IPS-18c (cell line): Measurements from ENCODE around the gene BRIP1.
A peak's percentile ranks its signal among the peaks of the same experiment; 100 is the strongest.
"Not testable (repeated sequence)": the region's sequence is repeated elsewhere in the genome, so short reads cannot be mapped to it uniquely, and the experiment has no call there.

Experiments used
- H3K4me3 ChIP-seq: 2 replicates; pipeline ENCODE4 v1.7.0; 2013; ENCODE audit warnings: low read depth, mild to moderate bottlenecking, low read length, moderate library complexity; ENCODE audit not compliant: insufficient read depth
- H3K9me3 ChIP-seq: one replicate; pipeline ENCODE4 v1.6.1; 2013; ENCODE audit warnings: mild to moderate bottlenecking, low read length, moderate library complexity; ENCODE audit not compliant: control insufficient read depth, insufficient read depth

The BRIP1 gene

DNA sequence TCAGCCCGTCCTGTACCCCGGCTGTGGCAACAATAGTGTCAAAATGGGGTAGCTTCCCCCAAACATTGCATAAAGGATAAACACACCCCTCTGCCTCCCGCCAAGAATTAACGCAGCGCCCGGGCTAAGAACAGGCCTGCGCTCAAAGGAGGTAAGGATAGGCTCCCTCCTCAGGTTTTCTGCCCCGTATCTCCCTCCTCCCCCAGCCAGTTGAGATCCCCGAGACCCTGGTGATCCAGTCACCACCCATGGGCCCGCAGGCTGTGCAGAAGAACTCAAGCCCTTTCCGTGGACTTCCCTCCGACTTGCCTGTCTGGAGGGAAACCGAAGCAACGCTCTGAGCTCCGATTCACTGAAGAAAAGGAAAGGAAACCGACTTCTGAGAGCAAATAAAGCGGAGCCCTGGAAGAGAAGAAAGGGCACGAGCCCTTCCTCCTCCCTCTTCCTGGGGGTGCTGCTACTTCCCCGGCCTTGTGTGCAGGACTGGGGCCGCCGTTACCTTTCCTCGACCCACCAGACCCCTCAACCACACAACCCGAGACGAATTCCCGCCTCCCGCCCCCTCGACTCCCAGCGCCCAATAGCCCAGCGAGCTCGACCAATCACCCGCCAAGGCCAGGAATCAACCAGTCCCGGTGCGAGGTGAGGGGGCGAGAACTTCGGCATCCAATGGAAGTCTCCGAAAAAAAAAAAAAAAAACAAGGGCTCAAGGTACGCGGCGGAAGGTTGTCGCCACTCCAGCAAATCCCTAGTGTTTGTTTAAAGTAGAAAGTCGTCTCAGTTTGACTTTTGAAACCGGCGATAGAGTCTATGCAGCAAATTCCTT is at the start of gene BRIP1:
TSS of gene BRIP1 (minus strand) at position 554 of the 826 bp plus-strand sequence. CDS start 1,989 bp downstream, outside the sequence.
- peak within 1 kb of the TSS; percentile 63 for H3K4me3 ChIP-seq

GRCh38 chr17:61908292-61909037 is 45.1 kb upstream of the BRIP1 start:
- Histone ChIP-seq H3K9me3 (no peaks in the 10 kb centered on the region), H3K4me3 (no peak overlapping the region)

More for the DNA sequence above, at the start of gene BRIP1:
- no peaks in the 10 kb centered on the region for H3K9me3 ChIP-seq

- Histone ChIP-seq H3K4me3 (no peak overlapping the region), H3K9me3 (no peaks in the 10 kb centered on the region)
Observed at GRCh38 chr17:61907361-61907760, 44.0 kb upstream of the BRIP1 start.

DNA sequence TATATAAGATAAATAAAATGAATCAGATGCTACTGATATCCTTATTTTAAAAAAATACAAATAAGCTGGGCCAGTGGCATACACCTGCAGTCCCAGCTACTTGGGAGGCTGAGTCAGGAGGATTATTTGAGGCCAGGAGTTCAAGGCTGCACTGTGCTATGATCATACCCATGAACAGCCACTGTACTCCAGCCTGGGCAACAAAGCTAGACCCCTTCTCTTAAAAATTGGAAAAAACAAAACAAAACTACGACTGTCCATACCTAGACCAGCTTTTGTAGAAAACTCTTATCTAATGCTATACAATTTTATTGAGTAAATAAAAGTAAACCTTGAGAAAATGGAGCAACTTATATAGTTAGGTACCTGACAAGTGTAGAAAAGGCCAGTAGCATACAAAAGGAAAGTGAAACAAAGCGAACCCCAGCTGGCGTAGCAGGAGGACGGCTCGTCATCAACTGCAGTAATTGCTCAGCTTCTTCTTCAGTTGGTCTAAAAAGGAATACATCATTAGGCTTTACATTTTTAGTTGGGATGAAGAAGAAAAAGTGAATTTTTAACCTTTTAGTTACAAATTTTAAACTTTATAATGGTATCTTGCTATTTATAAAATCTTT is 40.9 kb upstream of the BRIP1 start:
- no peaks in the 10 kb centered on the region for H3K9me3 ChIP-seq
- no peak overlapping the region for H3K4me3 ChIP-seq

- H3K4me3 ChIP-seq: no peak overlapping the region
- H3K9me3 ChIP-seq: no peaks in the 10 kb centered on the region
Observed at GRCh38 chr17:61903251-61903650, 39.9 kb upstream of the BRIP1 start.

GRCh38 chr17:61897548-61898180 is 34.3 kb upstream of the BRIP1 start:
- H3K4me3 ChIP-seq: no peak overlapping the region
- H3K9me3 ChIP-seq: no peaks in the 10 kb centered on the region

DNA sequence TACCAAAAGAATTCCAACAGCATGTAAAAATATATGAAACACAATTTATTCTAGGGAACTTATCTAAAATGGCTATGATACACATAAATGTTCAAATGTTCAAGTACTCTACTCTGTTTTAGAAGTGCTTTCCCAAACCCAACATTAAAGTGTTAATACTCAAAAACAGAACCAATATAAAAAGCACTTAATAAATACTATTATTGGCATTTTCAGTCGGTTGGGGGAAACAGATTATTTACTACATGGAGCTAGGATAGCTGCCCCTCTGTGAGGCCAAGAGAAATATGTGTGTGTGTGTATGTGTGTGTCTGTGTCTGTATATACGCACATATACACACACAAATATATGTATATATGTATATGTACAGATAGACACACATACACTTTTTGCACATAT is 32.1 kb upstream of the BRIP1 start:
- Histone ChIP-seq H3K9me3 (no peaks in the 10 kb centered on the region), H3K4me3 (no peak overlapping the region)

- H3K9me3 ChIP-seq, H3K4me3 ChIP-seq: not testable (repeated sequence)
Observed at GRCh38 chr17:61894310-61894709, 31.0 kb upstream of the BRIP1 start.

DNA sequence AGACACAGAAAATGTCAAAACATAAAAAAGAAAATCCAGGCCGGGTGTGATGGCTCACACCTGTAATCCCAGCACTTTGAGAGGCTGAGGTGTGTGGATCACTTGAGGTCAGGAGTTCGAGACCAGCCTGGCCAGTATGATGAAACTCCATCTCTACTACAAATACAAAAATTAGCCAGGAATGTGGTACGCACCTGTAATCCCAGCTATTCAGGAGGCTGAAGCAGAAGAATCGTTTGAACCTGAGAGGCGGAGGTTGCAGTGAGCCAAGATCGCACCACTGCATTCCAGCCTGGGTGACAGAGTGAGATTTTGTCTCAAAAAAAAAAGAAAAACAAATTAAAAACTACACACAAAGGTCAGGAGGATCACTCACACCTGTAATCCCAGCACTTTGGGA is 24.4 kb upstream of the BRIP1 start:
- H3K4me3 ChIP-seq, H3K9me3 ChIP-seq: not testable (repeated sequence)

- not testable (repeated sequence) for H3K4me3 ChIP-seq, H3K9me3 ChIP-seq
Observed at GRCh38 chr17:61885865-61886264, 22.5 kb upstream of the BRIP1 start.

GRCh38 chr17:61884864-61885263 is 21.5 kb upstream of the BRIP1 start:
- no peaks in the 10 kb centered on the region for H3K9me3 ChIP-seq
- no peak overlapping the region for H3K4me3 ChIP-seq

DNA sequence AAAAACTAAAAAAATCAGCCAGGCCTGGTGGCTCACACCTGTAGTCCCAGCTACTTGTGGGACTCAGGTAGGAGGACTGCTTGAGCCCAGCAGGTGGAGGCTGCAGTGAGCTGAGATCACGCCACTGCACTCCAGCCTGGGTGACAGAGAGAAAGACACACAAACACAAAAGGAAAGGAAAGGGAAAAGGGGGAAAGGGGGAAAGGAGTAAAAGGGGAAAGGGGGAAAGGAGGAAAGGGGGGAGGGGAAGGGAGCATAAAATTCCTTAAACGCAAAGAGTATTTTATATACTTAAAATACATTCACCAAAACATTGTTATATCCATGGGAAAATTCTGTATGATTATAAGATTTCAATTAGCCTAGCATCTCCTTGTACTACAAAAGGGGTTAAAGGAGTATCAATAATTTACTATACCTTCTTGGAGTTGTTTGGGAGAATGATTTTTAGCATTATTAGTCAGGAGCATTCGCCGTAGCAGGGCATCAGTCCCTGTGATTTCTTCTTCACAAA is 17.3 kb upstream of the BRIP1 start:
- Histone ChIP-seq H3K4me3 (no peak overlapping the region), H3K9me3 (no peaks in the 10 kb centered on the region)

DNA sequence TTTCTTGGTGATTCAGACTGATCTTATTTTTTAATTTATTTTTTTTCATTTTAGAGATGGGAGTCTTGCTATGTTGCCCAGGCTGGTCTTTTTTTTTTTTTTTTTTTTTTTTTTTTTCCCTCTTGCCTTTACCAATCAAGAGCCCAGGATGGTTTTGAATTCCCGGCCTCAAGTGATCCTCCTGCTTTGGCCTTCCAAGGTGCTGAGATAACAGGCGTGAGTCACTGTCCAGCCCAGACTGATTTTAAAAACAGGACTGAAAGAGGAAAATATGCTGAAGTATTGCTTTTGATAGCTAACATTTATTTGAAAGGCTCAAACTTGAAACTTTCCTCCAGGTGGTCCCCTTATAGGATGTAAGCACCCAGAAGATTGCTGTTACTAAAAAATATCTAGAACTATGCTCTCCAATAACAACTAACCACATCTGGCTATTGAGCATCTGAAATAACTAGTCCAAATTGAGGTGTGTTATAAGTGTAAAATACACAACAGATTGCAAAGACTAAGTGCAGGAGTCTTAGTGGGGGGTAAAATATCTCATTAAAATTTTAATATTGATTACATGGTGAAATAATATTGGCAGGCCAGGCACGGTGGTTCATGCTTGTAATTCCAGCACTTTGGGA is 15.8 kb upstream of the BRIP1 start:
- Histone ChIP-seq H3K4me3 (no peak overlapping the region), H3K9me3 (no peaks in the 10 kb centered on the region)

DNA sequence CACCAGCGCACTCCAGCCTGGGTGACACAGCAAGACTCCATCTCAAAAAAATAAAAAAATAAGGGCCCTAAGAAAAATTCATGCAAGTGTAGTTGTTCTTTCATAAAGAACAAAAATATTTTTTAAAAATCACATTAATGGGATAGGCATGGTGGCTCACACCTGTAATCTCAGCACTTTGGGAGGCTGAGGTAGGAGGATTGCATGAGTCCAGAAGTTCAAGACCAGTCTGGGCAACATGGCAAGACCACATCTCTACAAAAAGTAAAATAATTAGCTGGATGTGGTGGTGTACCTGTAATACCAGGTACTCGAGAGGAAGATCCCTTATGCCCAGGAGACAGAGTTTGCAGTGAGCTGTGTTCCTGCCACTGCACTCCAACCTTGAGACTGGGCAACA is 15.2 kb upstream of the BRIP1 start:
- Histone ChIP-seq H3K9me3 (no peaks in the 10 kb centered on the region), H3K4me3 (no peak overlapping the region)

- Histone ChIP-seq H3K4me3 (no peak overlapping the region), H3K9me3 (no peaks in the 10 kb centered on the region)
Observed at GRCh38 chr17:61877837-61878236, 14.5 kb upstream of the BRIP1 start.

GRCh38 chr17:61875804-61876203 is 12.5 kb upstream of the BRIP1 start:
- no peak overlapping the region for H3K4me3 ChIP-seq
- no peaks in the 10 kb centered on the region for H3K9me3 ChIP-seq

- H3K9me3 ChIP-seq: no peaks in the 10 kb centered on the region
- H3K4me3 ChIP-seq: no peak overlapping the region
Observed at GRCh38 chr17:61875285-61875684, 12.0 kb upstream of the BRIP1 start.
